BLaER1 treated with 17β-estradiol and CSF1 and Interleukin-3, amounts not matched to agents 10 nM and 100 nM (cell line): ENCODE data around the gene APOBEC4.
A peak's percentile ranks its signal among the peaks of the same experiment; 100 is the strongest.

Experiments used
- H3K27ac ChIP-seq, 11 experiments: shearing (Covaris generic); formaldehyde crosslinking; 2 replicates each; pipeline ENCODE4 v1.8.1; 2022
- H3K27me3 ChIP-seq, 11 experiments: shearing (Covaris generic); formaldehyde crosslinking; 2 replicates each; pipeline ENCODE4 v1.8.1; 2022
- H3K36me3 ChIP-seq, 11 experiments: shearing (Covaris generic); formaldehyde crosslinking; 2 replicates each; pipeline ENCODE4 v1.8.1; 2022
- H3K4me1 ChIP-seq, 10 experiments: shearing (Covaris generic); formaldehyde crosslinking; 2 replicates each; pipeline ENCODE4 v1.8.1; 2022
- H3K4me2 ChIP-seq, 11 experiments: shearing (Covaris generic); formaldehyde crosslinking; 2 replicates each; pipeline ENCODE4 v1.8.1; 2022
- H3K4me3 ChIP-seq, 10 experiments: shearing (Covaris generic); formaldehyde crosslinking; 2 replicates each; pipeline ENCODE4 v1.8.1; 2022
- H3K9ac ChIP-seq, 11 experiments: shearing (Covaris generic); formaldehyde crosslinking; 2 replicates each; pipeline ENCODE4 v1.8.1; 2022
- H3K9me3 ChIP-seq, 11 experiments: shearing (Covaris generic); formaldehyde crosslinking; replicated peaks in 1 of 11; 2 replicates each; pipeline ENCODE4 v1.8.1; 2022
- H4K20me1 ChIP-seq, 11 experiments: shearing (Covaris generic); formaldehyde crosslinking; 2 replicates each; pipeline ENCODE4 v1.8.1; 2022
- Cebpa-rat ChIP-seq, 11 experiments: shearing (Covaris generic); IDR thresholded peaks; 2 replicates each; pipeline ENCODE4 v1.8.1; 2022

The APOBEC4 gene, protein sequence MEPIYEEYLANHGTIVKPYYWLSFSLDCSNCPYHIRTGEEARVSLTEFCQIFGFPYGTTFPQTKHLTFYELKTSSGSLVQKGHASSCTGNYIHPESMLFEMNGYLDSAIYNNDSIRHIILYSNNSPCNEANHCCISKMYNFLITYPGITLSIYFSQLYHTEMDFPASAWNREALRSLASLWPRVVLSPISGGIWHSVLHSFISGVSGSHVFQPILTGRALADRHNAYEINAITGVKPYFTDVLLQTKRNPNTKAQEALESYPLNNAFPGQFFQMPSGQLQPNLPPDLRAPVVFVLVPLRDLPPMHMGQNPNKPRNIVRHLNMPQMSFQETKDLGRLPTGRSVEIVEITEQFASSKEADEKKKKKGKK

DNA sequence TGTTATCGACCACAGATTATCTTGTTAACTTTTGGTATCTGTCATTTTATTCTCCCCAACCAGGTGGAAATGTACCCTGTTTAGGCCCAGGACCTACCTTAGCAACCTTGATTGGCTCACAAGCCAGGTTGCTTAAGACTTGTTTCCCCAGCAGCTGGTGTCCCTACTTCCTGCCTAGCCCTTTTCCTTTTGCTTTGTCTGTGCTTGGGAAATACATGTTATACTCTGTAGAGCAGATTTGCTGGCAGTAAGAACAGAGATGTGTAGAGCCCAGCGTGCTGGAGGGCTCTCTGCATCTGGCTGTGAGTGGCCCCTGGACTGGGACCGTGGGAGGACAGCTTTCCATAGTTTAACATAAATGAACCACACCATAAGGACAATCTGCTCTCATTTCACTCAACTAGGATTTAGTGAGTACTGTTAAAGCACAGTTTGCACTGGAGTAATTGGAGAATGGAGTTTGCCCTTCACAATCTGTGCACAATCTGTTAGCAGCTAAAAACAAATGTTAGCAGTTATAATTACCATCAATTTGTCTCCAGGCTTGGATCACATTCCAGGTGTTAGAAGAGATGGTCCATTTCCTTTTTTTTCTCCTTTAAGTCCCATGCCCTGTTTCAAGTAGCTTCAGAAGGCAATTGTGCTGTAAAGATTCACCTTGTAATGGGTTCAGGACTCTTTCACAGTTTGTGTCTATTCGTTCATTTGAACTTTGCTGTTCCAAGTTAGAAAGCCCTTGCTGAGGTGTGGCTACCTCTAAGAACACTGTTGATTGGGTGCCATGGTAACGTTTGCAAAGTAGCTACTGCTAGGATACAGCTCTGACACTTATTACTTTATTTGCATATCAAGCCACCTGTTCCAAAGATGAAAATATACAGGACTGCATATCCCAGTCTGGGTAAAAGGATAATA is at the start of gene APOBEC4:
TSS of gene APOBEC4 (minus strand) at position 770 of the 915 bp plus-strand sequence. CDS start 4,535 bp downstream, outside the sequence.
- Histone ChIP-seq H4K20me1 (no peaks in the 10 kb centered on the region), H3K36me3 (no peaks in the 10 kb centered on the region), H3K9ac (peak within 1 kb of the TSS in 4 of 11 experiments; percentile 22 to 52 (median 40); a peak in 6 of 22 replicates), H3K27me3 (no peaks in the 10 kb centered on the region), H3K27ac (peak within 1 kb of the TSS; percentile 18 to 77 (median 43); a peak in 21 of 22 replicates), H3K4me2 (peak within 1 kb of the TSS; percentile 64 to 89 (median 76)), H3K9me3 (peaks cover 0 to 2% (median 0%) of the 10 kb centered on the region in 11 experiments; a peak in 1 of 22 replicates), H3K4me3 (no peak within 1 kb of the TSS), H3K4me1 (peaks cover 42 to 62% (median 47%) of the 10 kb centered on the region in 10 experiments)
- TF ChIP-seq Cebpa-rat (IDR thresholded peaks at IDR 0.05) = peak in 4 of 11 experiments; percentile 17 to 76 (median 48); a peak in 4 of 22 replicates

DNA sequence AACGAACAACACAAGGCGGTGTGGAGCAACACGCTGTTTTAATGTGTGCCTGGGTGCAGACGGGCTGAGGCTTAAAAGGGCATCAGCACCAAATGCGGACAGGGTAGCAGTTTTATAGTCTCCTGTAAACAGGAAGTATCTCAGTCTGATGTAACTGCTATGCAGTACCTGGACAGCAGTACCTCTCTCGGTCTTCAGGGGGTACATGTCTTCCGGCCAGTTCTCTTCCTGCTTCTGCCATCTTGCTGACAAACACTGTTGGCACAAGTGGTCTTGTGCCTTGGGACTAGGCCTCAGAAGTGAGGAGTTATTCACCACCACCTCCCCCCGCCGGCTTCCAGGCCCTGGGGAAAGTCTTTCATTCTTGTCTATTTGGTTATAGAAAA is 49.7 kb upstream of the APOBEC4 start:
- no peak overlapping the region for H3K4me3 ChIP-seq
- H3K4me1 ChIP-seq = peaks cover 11 to 24% (median 17%) of the 10 kb centered on the region in 10 experiments
- peaks cover 0 to 9% (median 0%) of the 10 kb centered on the region in 11 experiments; a peak in 1 of 22 replicates for H3K36me3 ChIP-seq
- TF ChIP-seq Cebpa-rat (IDR thresholded peaks at IDR 0.05) = no peak
- no peak overlapping the region for H3K9ac ChIP-seq
- H3K27ac ChIP-seq = no peak overlapping the region
- peaks cover 0 to 55% (median 21%) of the 10 kb centered on the region in 11 experiments; a peak in 17 of 22 replicates for H3K9me3 ChIP-seq
- no peaks in the 10 kb centered on the region for H4K20me1 ChIP-seq
- H3K27me3 ChIP-seq = no peaks in the 10 kb centered on the region
- H3K4me2 ChIP-seq = no peak overlapping the region

DNA sequence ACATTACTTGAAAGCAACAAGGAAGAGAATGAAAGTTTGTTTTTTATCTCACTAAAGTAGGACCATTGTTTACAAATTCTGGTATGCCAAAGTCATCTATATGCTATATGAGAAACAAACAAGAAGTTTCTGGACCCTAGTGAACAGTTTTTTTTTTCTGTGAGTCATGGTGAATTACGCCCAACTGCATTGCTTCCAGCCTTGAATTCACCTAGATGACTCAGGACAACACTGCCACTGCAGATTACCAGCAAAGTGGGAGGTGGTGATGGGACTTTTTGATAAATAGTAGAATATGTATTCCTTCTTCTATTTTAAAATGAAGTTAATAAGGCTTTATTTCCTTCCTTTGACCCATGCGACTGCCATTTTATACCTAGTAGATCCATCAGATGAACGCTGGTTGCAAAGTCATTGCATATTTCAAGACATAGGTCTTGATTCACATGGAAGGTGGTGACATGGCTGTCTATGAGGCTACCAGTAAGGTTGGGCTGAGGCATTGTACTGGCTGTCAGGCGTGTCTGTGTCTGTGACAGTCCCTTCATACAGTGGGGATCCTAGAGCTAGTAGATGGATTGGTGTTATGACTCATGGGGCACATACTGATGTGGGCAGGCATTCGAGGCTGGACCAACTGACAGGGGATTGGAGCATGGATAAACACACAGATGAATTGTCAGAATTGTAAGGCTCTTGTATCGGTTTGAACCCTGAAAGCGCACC is 49.1 kb upstream of the APOBEC4 start:
- no peak overlapping the region for H3K27ac ChIP-seq
- H3K27me3 ChIP-seq = no peaks in the 10 kb centered on the region
- peaks cover 0 to 9% (median 0%) of the 10 kb centered on the region in 11 experiments; a peak in 1 of 22 replicates for H3K36me3 ChIP-seq
- no peak for TF ChIP-seq Cebpa-rat (IDR thresholded peaks at IDR 0.05)
- H3K4me3 ChIP-seq = no peak overlapping the region
- peaks cover 13 to 26% (median 20%) of the 10 kb centered on the region in 10 experiments for H3K4me1 ChIP-seq
- no peak overlapping the region for H3K9ac ChIP-seq
- peaks cover 0 to 50% (median 19%) of the 10 kb centered on the region in 11 experiments; a peak in 17 of 22 replicates for H3K9me3 ChIP-seq
- no peaks in the 10 kb centered on the region for H4K20me1 ChIP-seq
- no peak overlapping the region for H3K4me2 ChIP-seq

DNA sequence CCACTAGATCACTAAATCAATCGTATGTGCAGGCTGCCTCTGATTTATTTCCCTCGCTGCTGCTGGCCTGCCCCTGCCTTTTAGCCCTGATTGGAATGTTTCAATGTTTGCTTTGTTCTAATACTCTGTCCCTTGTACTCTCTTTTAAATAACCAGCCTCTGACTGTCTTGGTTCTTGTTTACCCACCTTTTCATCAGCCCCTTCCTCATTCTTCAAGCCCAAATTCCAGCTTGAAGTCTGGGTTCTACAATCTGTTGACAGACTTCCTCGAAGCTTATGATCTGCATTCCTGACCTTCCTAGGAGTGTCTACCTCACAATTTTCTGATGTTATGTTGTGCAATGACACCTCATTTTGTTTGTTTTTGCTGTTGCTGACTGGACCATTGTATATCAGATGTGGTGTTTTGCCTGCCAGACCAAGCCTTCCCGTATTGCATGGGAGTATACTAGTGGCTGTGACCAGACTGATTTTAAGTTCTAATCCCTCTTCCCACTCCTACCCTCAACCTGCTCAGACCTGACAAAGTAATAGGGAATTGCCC is 46.6 kb upstream of the APOBEC4 start:
- H4K20me1 ChIP-seq = no peaks in the 10 kb centered on the region
- peaks cover 0 to 35% (median 18%) of the 10 kb centered on the region in 11 experiments; a peak in 15 of 22 replicates for H3K9me3 ChIP-seq
- no peaks in the 10 kb centered on the region for H3K27me3 ChIP-seq
- no peak for TF ChIP-seq Cebpa-rat (IDR thresholded peaks at IDR 0.05)
- no peak overlapping the region for H3K4me2 ChIP-seq
- H3K9ac ChIP-seq = no peak overlapping the region
- peaks cover 0 to 9% (median 0%) of the 10 kb centered on the region in 11 experiments; a peak in 1 of 22 replicates for H3K36me3 ChIP-seq
- H3K4me1 ChIP-seq = peaks cover 8 to 17% (median 15%) of the 10 kb centered on the region in 10 experiments
- H3K27ac ChIP-seq = no peak overlapping the region
- H3K4me3 ChIP-seq = no peak overlapping the region

DNA sequence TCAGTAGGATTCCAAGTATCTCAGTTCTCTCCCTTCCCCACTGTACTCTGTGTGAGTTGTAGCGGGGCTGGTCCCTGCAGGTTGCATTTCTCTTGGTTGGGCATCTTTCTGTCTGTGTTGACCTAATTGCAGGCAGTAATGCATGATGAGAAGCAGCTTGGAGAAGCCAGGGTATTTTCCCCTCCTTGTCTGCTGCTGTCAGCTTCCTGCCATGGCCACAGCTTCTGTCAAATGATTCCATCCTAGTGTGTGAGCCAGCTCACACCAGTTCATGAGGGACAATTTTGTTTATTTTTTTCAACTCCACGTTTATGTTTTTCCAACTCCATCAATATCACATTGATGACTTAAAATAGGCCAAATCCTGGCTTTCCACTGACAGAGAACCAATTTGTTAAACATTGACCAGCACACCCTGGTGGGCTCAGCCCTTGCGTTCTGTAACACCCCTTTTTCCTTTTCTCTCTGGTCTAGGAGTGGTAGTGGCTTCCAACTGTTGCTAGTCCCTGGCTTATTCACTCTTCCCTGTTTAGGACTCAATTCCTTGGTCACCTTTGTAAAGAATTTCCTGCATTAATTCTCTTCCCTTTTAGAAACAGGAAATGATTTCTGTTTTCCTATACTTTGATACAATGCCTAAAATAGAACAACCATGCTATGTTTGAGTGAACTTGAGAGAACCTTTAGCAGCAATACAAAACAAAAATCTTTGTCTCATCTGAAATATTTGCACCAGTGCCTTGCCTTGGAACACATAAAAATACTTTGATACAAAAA is 44.9 kb upstream of the APOBEC4 start:
- peak overlapping the region; percentile 45 to 68 (median 58) for H3K4me2 ChIP-seq
- H3K27me3 ChIP-seq = no peaks in the 10 kb centered on the region
- H3K27ac ChIP-seq = no peak overlapping the region
- H3K9me3 ChIP-seq = peaks cover 0 to 27% (median 11%) of the 10 kb centered on the region in 11 experiments; a peak in 14 of 22 replicates
- H3K4me3 ChIP-seq = no peak overlapping the region
- no peak for TF ChIP-seq Cebpa-rat (IDR thresholded peaks at IDR 0.05)
- peaks cover 8 to 20% (median 15%) of the 10 kb centered on the region in 10 experiments for H3K4me1 ChIP-seq
- H3K36me3 ChIP-seq = peaks cover 0 to 9% (median 0%) of the 10 kb centered on the region in 11 experiments; a peak in 1 of 22 replicates
- no peaks in the 10 kb centered on the region for H4K20me1 ChIP-seq
- no peak overlapping the region for H3K9ac ChIP-seq

DNA sequence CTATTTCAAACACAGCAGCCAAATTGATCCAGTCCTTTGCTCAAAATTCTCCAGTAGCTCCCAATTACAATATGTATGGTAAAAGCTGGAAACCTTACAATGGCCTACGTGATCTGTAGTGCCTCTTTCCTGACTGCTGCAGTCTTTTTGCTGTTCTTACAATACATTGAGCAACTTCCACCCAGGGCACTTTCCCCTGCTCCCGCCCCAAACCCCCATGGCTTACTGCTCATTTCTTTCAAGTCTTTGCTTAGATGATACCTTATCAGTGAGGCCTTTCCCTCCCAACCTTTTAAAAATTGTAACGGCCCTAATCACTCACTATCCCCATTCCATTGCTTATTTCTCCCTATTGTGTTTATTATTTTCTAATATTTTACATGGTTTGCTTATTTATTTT is 43.9 kb upstream of the APOBEC4 start:
- Histone ChIP-seq H3K4me2 (no peak overlapping the region), H3K9ac (no peak overlapping the region), H3K36me3 (0 out of 22 replicates have a peak, but pooled peaks cover 0 to 2% (median 0%) of the 10 kb centered on the region in 11 experiments), H4K20me1 (no peaks in the 10 kb centered on the region), H3K27ac (no peak overlapping the region), H3K4me3 (no peak overlapping the region), H3K4me1 (peaks cover 8 to 20% (median 15%) of the 10 kb centered on the region in 10 experiments), H3K27me3 (no peaks in the 10 kb centered on the region), H3K9me3 (peaks cover 0 to 17% (median 5%) of the 10 kb centered on the region in 11 experiments; a peak in 7 of 22 replicates)
- TF ChIP-seq Cebpa-rat (IDR thresholded peaks at IDR 0.05) = no peak

DNA sequence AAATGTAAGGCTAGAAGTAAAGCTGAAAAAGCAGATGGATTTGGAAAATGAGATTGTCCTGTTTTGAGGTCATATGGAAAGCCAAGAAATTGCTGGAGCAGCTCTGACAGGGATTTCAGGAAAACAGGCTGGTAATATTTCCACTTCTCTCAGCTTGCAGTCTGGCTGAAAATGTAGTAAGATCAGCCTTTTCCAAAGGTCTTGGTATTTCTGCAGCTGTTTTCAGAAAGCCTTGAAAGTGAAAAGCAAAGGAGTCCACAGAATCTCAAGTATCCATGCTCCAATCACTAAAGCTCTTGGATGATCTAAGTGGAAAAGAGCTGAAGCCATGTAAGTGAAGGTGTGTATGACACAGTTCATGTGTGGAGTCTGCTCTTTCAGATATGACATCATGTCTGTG is 41.6 kb upstream of the APOBEC4 start:
- Histone ChIP-seq H3K9ac (no peak overlapping the region), H3K27me3 (no peaks in the 10 kb centered on the region), H3K4me2 (no peak overlapping the region), H3K4me1 (peaks cover 8 to 26% (median 16%) of the 10 kb centered on the region in 10 experiments), H4K20me1 (no peaks in the 10 kb centered on the region), H3K9me3 (peaks cover 0 to 4% (median 0%) of the 10 kb centered on the region in 11 experiments; a peak in 1 of 22 replicates), H3K27ac (no peak overlapping the region), H3K4me3 (no peak overlapping the region), H3K36me3 (no peaks in the 10 kb centered on the region)
- TF ChIP-seq Cebpa-rat (IDR thresholded peaks at IDR 0.05) = no peak
